Peyer's patch (tissue), 4 donors: ENCODE results near the gene DOCK10.

Source experiments
- CTCF ChIP-seq, 6 experiments: fragments of 450-650 bp in 4 of 6; fragments of 200-600 bp in 2 of 6; sonication (generic) in 1 of 6; IDR thresholded peaks; one replicate each; pipeline ENCODE4 v1.5.1; 2017 to 2019; ENCODE audit warnings: antibody characterized with exemption in 6 of 6, mild to moderate bottlenecking in 3 of 6, moderate library complexity in 1 of 6
- POLR2A ChIP-seq, 2 donors: fragments of 450-650 bp; IDR thresholded peaks; one replicate each; pipeline ENCODE4 v1.5.1; 2017; ENCODE audit warnings: antibody characterized with exemption in 2 of 2, mild to moderate bottlenecking in 2 of 2, moderate library complexity in 2 of 2

GRCh38 chr2:224757934-224758548, 284.2 kb downstream of the DOCK10 start:
- no peak for TF ChIP-seq CTCF (IDR thresholded peaks at IDR 0.05)
- no peak for TF ChIP-seq POLR2A (IDR thresholded peaks at IDR 0.05)
